HEK293 (cell line): Measurements from ENCODE around the gene ZNF423.

Experiments
- CTCF ChIA-PET: fragments of 350-600 bp; formaldehyde crosslinking; extraction: SDS; loops from one replicate; lab custom pipeline; 2021; ENCODE audit warnings: antibody characterized with exemption; lab: Yijun Ruan, JAX
- POLR2A ChIA-PET: fragments of 300-600 bp; formaldehyde crosslinking; extraction: SDS; loops from one replicate; lab custom pipeline; 2020; ENCODE audit warnings: antibody characterized with exemption, inconsistent platforms; lab: Yijun Ruan, JAX
- H3K27ac ChIP-seq: fragments of 200-500 bp; sonication (Bioruptor generic); 2 replicates; pipeline ENCODE4 v1.5.1; 2014; ENCODE audit warnings: low read depth, low read length, control low read depth, inconsistent platforms; ENCODE audit errors: extremely low read depth
- H3K36me3 ChIP-seq, 2 experiments: fragments of 200-500 bp in 1 of 2; sonication (Bioruptor generic) in 1 of 2; 1 replicate in 1 of 2; 2 replicates in 1 of 2; pipeline ENCODE4 v1.5.1; 2014 to 2017; ENCODE audit warnings: inconsistent platforms in 2 of 2, low read length in 2 of 2; ENCODE audit not compliant: control insufficient read depth in 2 of 2, insufficient read depth in 1 of 2
- H3K4me1 ChIP-seq: fragments of 200-500 bp; sonication (Bioruptor generic); 2 replicates; pipeline ENCODE4 v1.5.1; 2014; ENCODE audit warnings: mild to moderate bottlenecking, low read length, inconsistent platforms; ENCODE audit not compliant: control insufficient read depth, insufficient read depth
- H3K4me3 ChIP-seq: 2 replicates; pipeline ENCODE4 v1.5.1; 2011; ENCODE audit warnings: low read depth, mild to moderate bottlenecking, control low read depth, low read length, moderate library complexity
- H3K9me3 ChIP-seq: fragments of 200-500 bp; sonication (Bioruptor generic); 2 replicates; pipeline ENCODE4 v1.5.1; 2014; ENCODE audit warnings: low read depth, low read length, inconsistent platforms; ENCODE audit not compliant: control insufficient read depth, insufficient read depth
- FEZF1 ChIP-seq: fragments of 450-650 bp; formaldehyde crosslinking; IDR thresholded peaks from 2 replicates; pipeline ENCODE4 v1.5.1; 2016; ENCODE audit warnings: missing biosample characterization, missing genetic modification characterization
- GLI2 ChIP-seq: fragments of 450-650 bp; formaldehyde crosslinking; IDR thresholded peaks from 2 replicates; pipeline ENCODE4; 2017; ENCODE audit warnings: missing biosample characterization, missing genetic modification characterization, low read depth, borderline replicate concordance
- GLIS2 ChIP-seq: fragments of 450-650 bp; formaldehyde crosslinking; IDR thresholded peaks from 2 replicates; pipeline ENCODE4 v1.5.1; 2016; ENCODE audit warnings: missing biosample characterization, missing genetic modification characterization
- HOXC10 ChIP-seq: sonication (generic); formaldehyde crosslinking; IDR thresholded peaks from 2 replicates; pipeline ENCODE4 v1.8.1; 2023; ENCODE audit warnings: mild to moderate bottlenecking, missing genetic modification reagents
- RBAK ChIP-seq: fragments of 450-650 bp; formaldehyde crosslinking; IDR thresholded peaks from 2 replicates; pipeline ENCODE4 v1.5.1; 2016; ENCODE audit warnings: missing biosample characterization, missing genetic modification characterization
- REPIN1 ChIP-seq: fragments of 450-650 bp; formaldehyde crosslinking; IDR thresholded peaks from 2 replicates; pipeline ENCODE4 v1.5.1; 2017; ENCODE audit warnings: missing biosample characterization, missing genetic modification characterization, low read depth
- SETDB1 ChIP-seq: IDR thresholded peaks from one replicate; pipeline ENCODE4 v1.6.1; 2017; ENCODE audit warnings: mild to moderate bottlenecking, low read length, moderate library complexity, mixed read lengths; ENCODE audit not compliant: insufficient read length
- TRIM28 ChIP-seq: IDR thresholded peaks from 2 replicates; pipeline ENCODE4 v1.6.1; 2011; ENCODE audit warnings: low read length, control low read depth, borderline replicate concordance
- YY1 ChIP-seq: fragments of 450-650 bp; formaldehyde crosslinking; IDR thresholded peaks from 2 replicates; pipeline ENCODE4 v1.5.1; 2018; ENCODE audit warnings: missing biosample characterization, missing genetic modification characterization
- ZBTB1 ChIP-seq: fragments of 450-650 bp; formaldehyde crosslinking; IDR thresholded peaks from 2 replicates; pipeline ENCODE4 v1.5.1; 2016; ENCODE audit warnings: missing biosample characterization, missing genetic modification characterization
- ZBTB7A ChIP-seq: fragments of 450-650 bp; formaldehyde crosslinking; IDR thresholded peaks from 2 replicates; pipeline ENCODE4 v1.5.1; 2016; ENCODE audit warnings: low read depth, missing biosample characterization, missing genetic modification characterization
- ZNF132 ChIP-seq: fragments of 450-650 bp; formaldehyde crosslinking; IDR thresholded peaks from 2 replicates; pipeline ENCODE4 v1.5.1; 2017; ENCODE audit warnings: missing biosample characterization, missing genetic modification characterization, borderline replicate concordance
- ZNF133 ChIP-seq: fragments of 450-650 bp; formaldehyde crosslinking; IDR thresholded peaks from 2 replicates; pipeline ENCODE4 v1.5.1; 2016; ENCODE audit warnings: missing biosample characterization, missing genetic modification characterization
- ZNF138 ChIP-seq: fragments of 450-650 bp; formaldehyde crosslinking; IDR thresholded peaks from 2 replicates; pipeline ENCODE4 v1.5.1; 2016; ENCODE audit warnings: missing biosample characterization, missing genetic modification characterization, borderline replicate concordance
- ZNF169 ChIP-seq: fragments of 450-650 bp; formaldehyde crosslinking; IDR thresholded peaks from 2 replicates; pipeline ENCODE4 v1.5.1; 2016; ENCODE audit warnings: missing biosample characterization, missing genetic modification characterization
- ZNF23 ChIP-seq: fragments of 450-650 bp; formaldehyde crosslinking; IDR thresholded peaks from 2 replicates; pipeline ENCODE4 v1.5.1; 2016; ENCODE audit warnings: missing biosample characterization, missing genetic modification characterization, borderline replicate concordance
- ZNF292 ChIP-seq: fragments of 450-650 bp; formaldehyde crosslinking; IDR thresholded peaks from 2 replicates; pipeline ENCODE4 v1.5.1; 2016; ENCODE audit warnings: low read depth, missing biosample characterization, missing genetic modification characterization, borderline replicate concordance
- ZNF391 ChIP-seq: fragments of 450-650 bp; formaldehyde crosslinking; IDR thresholded peaks from 2 replicates; pipeline ENCODE4 v1.5.1; 2016; ENCODE audit warnings: low read depth, missing biosample characterization, missing genetic modification characterization, borderline replicate concordance
- ZNF501 ChIP-seq: fragments of 450-650 bp; formaldehyde crosslinking; IDR thresholded peaks from 2 replicates; pipeline ENCODE4 v1.5.1; 2016; ENCODE audit warnings: missing biosample characterization, missing genetic modification characterization
- ZNF529 ChIP-seq: fragments of 450-650 bp; formaldehyde crosslinking; IDR thresholded peaks from 2 replicates; pipeline ENCODE4 v1.5.1; 2017; ENCODE audit warnings: missing genetic modification characterization, missing biosample characterization; ENCODE audit not compliant: insufficient replicate concordance
- ZNF530 ChIP-seq: fragments of 450-650 bp; formaldehyde crosslinking; IDR thresholded peaks from 2 replicates; pipeline ENCODE4 v1.5.1; 2016; ENCODE audit warnings: low read depth, missing biosample characterization, missing genetic modification characterization
- ZNF561 ChIP-seq: fragments of 450-650 bp; IDR thresholded peaks from 2 replicates; pipeline ENCODE4 v1.5.1; 2018; ENCODE audit warnings: missing biosample characterization, missing genetic modification characterization, borderline replicate concordance
- ZNF585B ChIP-seq: fragments of 450-650 bp; formaldehyde crosslinking; IDR thresholded peaks from 2 replicates; pipeline ENCODE4 v1.5.1; 2016; ENCODE audit warnings: missing biosample characterization, missing genetic modification characterization
- ZNF621 ChIP-seq: fragments of 450-650 bp; formaldehyde crosslinking; IDR thresholded peaks from 2 replicates; pipeline ENCODE4 v1.5.1; 2017; ENCODE audit warnings: missing biosample characterization, missing genetic modification characterization
- ZNF654 ChIP-seq: fragments of 450-650 bp; formaldehyde crosslinking; IDR thresholded peaks from 2 replicates; pipeline ENCODE4 v1.5.1; 2016; ENCODE audit warnings: low read depth, missing biosample characterization, missing genetic modification characterization
- ZNF677 ChIP-seq: fragments of 450-650 bp; IDR thresholded peaks from 2 replicates; pipeline ENCODE4 v1.5.0; 2018; ENCODE audit warnings: missing biosample characterization, mild to moderate bottlenecking, missing genetic modification characterization, moderate library complexity
- ZXDB ChIP-seq: fragments of 450-650 bp; formaldehyde crosslinking; IDR thresholded peaks from 2 replicates; pipeline ENCODE4 v1.5.1; 2016; ENCODE audit warnings: missing biosample characterization, missing genetic modification characterization
- TF ChIP-seq, protein P1 (sequence below): fragments of 450-650 bp; formaldehyde crosslinking; IDR thresholded peaks from 2 replicates; pipeline ENCODE4 v1.5.1; 2016; ENCODE audit warnings: missing biosample characterization, missing genetic modification characterization
- TF ChIP-seq, protein P2 (sequence below): fragments of 450-650 bp; formaldehyde crosslinking; IDR thresholded peaks from 2 replicates; pipeline ENCODE4 v1.5.1; 2017; ENCODE audit warnings: missing biosample characterization, missing genetic modification characterization
- TF ChIP-seq, protein P3 (sequence below): fragments of 450-650 bp; formaldehyde crosslinking; IDR thresholded peaks from 2 replicates; pipeline ENCODE4 v1.5.1; 2017; ENCODE audit warnings: missing biosample characterization, missing genetic modification characterization
- TF ChIP-seq, protein P4 (sequence below): fragments of 450-650 bp; IDR thresholded peaks from 2 replicates; pipeline ENCODE4 v1.5.1; 2018; ENCODE audit warnings: missing biosample characterization, missing genetic modification characterization

ZNF423 gene

DNA sequence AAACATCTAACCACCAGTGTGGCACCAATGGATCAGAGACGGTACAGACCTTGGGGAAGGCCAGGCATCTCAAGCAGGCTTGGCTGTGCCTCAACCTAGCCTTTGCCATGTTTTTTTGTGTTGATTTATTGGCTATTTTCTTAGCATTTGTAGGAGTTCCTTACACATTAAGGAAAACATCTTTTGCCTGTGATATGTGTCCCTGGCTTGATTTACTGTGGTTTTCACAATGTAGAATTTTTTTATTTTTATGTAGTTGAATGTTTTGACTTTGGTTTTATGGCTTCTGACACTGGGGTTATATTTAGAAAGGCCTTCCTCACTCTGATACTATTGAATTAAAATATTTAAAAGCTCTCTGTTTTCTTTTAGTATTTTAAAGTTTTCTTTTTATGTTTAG is 132.6 kb downstream of the ZNF423 start:
- Histone ChIP-seq H3K4me1 (no peaks in the 10 kb centered on the region), H3K36me3 (no peaks in the 10 kb centered on the region)
- TF ChIP-seq ZBTB7A = no peak
- no peak for TF ChIP-seq ZNF654 (tag by site-specific recombination)
- TF ChIP-seq ZXDB (tag by site-specific recombination) = no peak
- TF ChIP-seq TRIM28 = no peak
- no peak for TF ChIP-seq ZNF132 (tag by site-specific recombination)
- no peak for TF ChIP-seq GLIS2
- TF ChIP-seq ZNF391 = no peak
- no peak for TF ChIP-seq GLI2
- TF ChIP-seq ZNF169 (tag by site-specific recombination) = no peak
- TF ChIP-seq, protein P1, sequence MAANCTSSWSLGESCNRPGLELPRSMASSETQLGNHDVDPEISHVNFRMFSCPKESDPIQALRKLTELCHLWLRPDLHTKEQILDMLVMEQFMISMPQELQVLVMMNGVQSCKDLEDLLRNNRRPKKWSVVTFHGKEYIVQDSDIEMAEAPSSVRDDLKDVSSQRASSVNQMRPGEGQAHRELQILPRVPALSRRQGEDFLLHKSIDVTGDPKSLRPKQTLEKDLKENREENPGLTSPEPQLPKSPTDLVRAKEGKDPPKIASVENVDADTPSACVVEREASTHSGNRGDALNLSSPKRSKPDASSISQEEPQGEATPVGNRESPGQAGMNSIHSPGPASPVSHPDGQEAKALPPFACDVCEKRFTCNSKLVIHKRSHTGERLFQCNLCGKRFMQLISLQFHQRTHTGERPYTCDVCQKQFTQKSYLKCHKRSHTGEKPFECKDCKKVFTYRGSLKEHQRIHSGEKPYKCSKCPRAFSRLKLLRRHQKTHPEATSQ (tag by site-specific recombination) = no peak
- TF ChIP-seq HOXC10 (CRISPR knock-in tag) = no peak
- no peak for TF ChIP-seq ZNF677
- no peak for TF ChIP-seq ZNF561
- no peak for TF ChIP-seq ZBTB1 (tag by site-specific recombination)
- no peak for TF ChIP-seq ZNF621
- TF ChIP-seq, protein P2, sequence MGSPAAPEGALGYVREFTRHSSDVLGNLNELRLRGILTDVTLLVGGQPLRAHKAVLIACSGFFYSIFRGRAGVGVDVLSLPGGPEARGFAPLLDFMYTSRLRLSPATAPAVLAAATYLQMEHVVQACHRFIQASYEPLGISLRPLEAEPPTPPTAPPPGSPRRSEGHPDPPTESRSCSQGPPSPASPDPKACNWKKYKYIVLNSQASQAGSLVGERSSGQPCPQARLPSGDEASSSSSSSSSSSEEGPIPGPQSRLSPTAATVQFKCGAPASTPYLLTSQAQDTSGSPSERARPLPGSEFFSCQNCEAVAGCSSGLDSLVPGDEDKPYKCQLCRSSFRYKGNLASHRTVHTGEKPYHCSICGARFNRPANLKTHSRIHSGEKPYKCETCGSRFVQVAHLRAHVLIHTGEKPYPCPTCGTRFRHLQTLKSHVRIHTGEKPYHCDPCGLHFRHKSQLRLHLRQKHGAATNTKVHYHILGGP = no peak
- TF ChIP-seq, all 188 proteins: peak for 0
- no peaks in the 10 kb centered on the region for H3K9me3 ChIP-seq
- CTCF ChIA-PET = interaction anchor here (0.6 kb wide), 2 partner anchors 55 to 167 kb away, joined by 3 read pairs; no protein-coding TSS in a partner anchor
- no peak overlapping the region for H3K4me3 ChIP-seq
- no peak overlapping the region for H3K27ac ChIP-seq
- POLR2A ChIA-PET = no interaction called here

DNA sequence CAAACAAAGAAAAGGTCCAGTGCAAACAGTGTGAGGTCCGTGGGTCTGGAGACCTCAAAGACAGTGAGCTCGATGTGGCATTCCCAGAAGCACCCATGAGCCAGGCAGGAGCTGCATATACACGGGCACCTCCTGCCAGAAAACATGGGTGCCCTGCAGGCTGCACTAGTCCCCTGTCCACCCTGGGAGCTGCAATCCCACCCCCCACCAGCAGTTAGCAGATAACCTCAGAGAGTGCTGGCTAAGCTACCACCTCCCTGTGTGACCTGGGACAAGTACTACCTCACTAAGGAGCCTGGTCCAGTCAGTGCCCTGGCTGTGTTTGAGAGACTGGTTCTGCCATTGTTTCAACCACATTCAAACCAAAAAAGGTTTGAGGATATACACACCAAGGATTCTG is 135.7 kb downstream of the ZNF423 start:
- H3K4me1 ChIP-seq = no peaks in the 10 kb centered on the region
- no peaks in the 10 kb centered on the region for H3K36me3 ChIP-seq
- ChIA-PET POLR2A (no interaction called here), CTCF (no interaction called here)
- TF ChIP-seq ZNF501 (tag by site-specific recombination) (no peak), ZNF585B (tag by site-specific recombination) (no peak), ZNF530 (no peak), SETDB1 (no peak), ZNF529 (tag by site-specific recombination) (no peak), FEZF1 (tag by site-specific recombination) (no peak), ZNF23 (no peak), ZNF138 (tag by site-specific recombination) (no peak), RBAK (tag by site-specific recombination) (no peak), YY1 (tag by site-specific recombination) (no peak), REPIN1 (no peak), ZNF292 (tag by site-specific recombination) (no peak), ZNF133 (tag by site-specific recombination) (no peak)
- TF ChIP-seq, protein P3, sequence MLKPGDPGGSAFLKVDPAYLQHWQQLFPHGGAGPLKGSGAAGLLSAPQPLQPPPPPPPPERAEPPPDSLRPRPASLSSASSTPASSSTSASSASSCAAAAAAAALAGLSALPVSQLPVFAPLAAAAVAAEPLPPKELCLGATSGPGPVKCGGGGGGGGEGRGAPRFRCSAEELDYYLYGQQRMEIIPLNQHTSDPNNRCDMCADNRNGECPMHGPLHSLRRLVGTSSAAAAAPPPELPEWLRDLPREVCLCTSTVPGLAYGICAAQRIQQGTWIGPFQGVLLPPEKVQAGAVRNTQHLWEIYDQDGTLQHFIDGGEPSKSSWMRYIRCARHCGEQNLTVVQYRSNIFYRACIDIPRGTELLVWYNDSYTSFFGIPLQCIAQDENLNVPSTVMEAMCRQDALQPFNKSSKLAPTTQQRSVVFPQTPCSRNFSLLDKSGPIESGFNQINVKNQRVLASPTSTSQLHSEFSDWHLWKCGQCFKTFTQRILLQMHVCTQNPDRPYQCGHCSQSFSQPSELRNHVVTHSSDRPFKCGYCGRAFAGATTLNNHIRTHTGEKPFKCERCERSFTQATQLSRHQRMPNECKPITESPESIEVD (tag by site-specific recombination) = no peak
- TF ChIP-seq, protein P4, sequence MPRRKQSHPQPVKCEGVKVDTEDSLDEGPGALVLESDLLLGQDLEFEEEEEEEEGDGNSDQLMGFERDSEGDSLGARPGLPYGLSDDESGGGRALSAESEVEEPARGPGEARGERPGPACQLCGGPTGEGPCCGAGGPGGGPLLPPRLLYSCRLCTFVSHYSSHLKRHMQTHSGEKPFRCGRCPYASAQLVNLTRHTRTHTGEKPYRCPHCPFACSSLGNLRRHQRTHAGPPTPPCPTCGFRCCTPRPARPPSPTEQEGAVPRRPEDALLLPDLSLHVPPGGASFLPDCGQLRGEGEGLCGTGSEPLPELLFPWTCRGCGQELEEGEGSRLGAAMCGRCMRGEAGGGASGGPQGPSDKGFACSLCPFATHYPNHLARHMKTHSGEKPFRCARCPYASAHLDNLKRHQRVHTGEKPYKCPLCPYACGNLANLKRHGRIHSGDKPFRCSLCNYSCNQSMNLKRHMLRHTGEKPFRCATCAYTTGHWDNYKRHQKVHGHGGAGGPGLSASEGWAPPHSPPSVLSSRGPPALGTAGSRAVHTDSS (tag by site-specific recombination) = no peak
- no peaks in the 10 kb centered on the region for H3K9me3 ChIP-seq
- H3K27ac ChIP-seq = no peak overlapping the region
- H3K4me3 ChIP-seq = no peak overlapping the region
